ENCODE data around the gene CTNND2. TPM values are rescaled to one million over a fixed set of nuclear protein-coding genes. Genes with fewer than 3 reads are reported as not detected.

Gene CTNND2
- total and polyA plus RNA-seq, 3 donors from 2014 or later: 9.1 to 17.2 (median 11.3) TPM

DNA sequence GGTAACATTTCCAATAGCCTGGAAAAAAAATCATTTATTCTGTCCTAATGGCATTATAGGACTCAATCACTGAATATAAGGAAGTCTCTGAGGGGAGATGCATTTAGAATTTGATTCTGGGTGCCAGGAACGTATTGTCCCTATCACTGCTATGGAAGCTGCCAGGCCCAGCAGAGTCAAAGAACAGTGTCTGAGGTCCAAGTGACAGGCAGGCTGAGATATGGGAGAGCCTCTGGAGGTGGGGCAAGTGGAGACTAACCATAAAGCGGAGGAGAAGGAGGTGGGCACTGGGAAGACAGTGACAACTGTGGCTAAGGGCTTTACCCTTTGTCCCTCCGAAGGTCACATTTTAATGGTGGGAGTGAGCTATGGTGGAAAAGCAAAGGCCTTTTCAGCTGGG, 505.5 kb downstream of the CTNND2 start:
- no peaks in the 10 kb centered on the region for H3K27me3 ChIP-seq
- TF ChIP-seq POLR2A (IDR thresholded peaks at IDR 0.05): no peak
- TF ChIP-seq, protein P1, sequence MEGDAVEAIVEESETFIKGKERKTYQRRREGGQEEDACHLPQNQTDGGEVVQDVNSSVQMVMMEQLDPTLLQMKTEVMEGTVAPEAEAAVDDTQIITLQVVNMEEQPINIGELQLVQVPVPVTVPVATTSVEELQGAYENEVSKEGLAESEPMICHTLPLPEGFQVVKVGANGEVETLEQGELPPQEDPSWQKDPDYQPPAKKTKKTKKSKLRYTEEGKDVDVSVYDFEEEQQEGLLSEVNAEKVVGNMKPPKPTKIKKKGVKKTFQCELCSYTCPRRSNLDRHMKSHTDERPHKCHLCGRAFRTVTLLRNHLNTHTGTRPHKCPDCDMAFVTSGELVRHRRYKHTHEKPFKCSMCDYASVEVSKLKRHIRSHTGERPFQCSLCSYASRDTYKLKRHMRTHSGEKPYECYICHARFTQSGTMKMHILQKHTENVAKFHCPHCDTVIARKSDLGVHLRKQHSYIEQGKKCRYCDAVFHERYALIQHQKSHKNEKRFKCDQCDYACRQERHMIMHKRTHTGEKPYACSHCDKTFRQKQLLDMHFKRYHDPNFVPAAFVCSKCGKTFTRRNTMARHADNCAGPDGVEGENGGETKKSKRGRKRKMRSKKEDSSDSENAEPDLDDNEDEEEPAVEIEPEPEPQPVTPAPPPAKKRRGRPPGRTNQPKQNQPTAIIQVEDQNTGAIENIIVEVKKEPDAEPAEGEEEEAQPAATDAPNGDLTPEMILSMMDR (IDR thresholded peaks at IDR 0.05): no peak
- WGBS, 2 donors: 74 to 76% methylated on average over 3 of the region's 3 CpGs
- intact Hi-C loops (cut with DNase I; ENCODE audit: low total_unique reads): no loop called here
- no peak overlapping the region for H3K27ac ChIP-seq
- H3K9me3 ChIP-seq: no peaks in the 10 kb centered on the region
- H3K4me3 ChIP-seq: no peak overlapping the region
- no peaks in the 10 kb centered on the region for H3K4me1 ChIP-seq
- H3K36me3 ChIP-seq (ENCODE audit: low read depth, missing control alignments): no peaks in the 10 kb centered on the region
- DNase-seq: no peak

DNA sequence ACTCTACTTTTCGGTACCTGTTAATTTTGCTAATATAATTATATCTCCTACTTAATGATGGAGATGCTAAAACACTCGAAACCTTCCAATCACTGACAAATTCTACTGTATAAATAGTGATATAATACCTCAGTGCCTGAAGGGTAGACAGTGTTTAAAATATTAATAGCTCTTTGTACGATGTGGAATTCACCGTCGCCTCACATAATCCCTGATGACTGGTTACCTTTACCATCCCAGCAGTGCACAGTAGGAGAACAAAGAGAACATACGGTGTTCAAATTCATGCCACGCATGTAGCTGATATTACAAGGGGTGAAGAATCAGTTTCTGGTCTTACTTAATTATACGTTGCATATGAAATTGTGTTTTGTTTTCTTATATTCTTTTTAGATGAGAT, 506.7 kb downstream of the CTNND2 start:
- Histone ChIP-seq H3K36me3 (ENCODE audit: low read depth, missing control alignments) (no peaks in the 10 kb centered on the region), H3K9me3 (no peaks in the 10 kb centered on the region), H3K4me3 (no peak overlapping the region), H3K27ac (no peak overlapping the region), H3K4me1 (no peaks in the 10 kb centered on the region), H3K27me3 (no peaks in the 10 kb centered on the region)
- 94% methylated on average over 8 of the region's 8 CpGs for WGBS, 2 donors
- DNase-seq: no peak
- intact Hi-C loops (cut with DNase I; ENCODE audit: low total_unique reads): no loop called here
- TF ChIP-seq, protein P1 (IDR thresholded peaks at IDR 0.05): no peak
- no peak for TF ChIP-seq POLR2A (IDR thresholded peaks at IDR 0.05)

DNA sequence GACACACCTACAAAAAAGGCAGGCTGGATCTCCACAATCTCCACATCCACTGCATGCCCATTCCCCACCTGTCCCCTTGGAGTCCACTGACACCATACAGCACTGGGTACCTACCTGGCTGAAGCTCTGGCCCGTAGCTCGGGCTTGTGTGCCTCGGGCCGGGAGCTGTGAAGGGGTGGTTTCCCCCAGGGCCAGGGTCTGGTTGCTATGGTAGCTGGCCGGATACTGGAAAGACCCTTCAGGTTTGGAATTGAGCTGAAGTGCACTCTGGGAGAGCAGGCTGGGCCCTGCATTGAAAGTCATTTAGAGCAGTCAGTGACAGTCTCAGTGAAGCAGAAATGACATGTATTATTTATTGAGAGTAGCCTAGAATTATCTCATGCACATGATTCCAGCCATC, 507.3 kb downstream of the CTNND2 start:
- TF ChIP-seq, protein P1 (IDR thresholded peaks at IDR 0.05): no peak
- TF ChIP-seq POLR2A (IDR thresholded peaks at IDR 0.05): no peak
- no peaks in the 10 kb centered on the region for H3K9me3 ChIP-seq
- H3K4me3 ChIP-seq: no peak overlapping the region
- WGBS, 2 donors: 76 to 80% methylated on average over 5 of the region's 5 CpGs
- intact Hi-C loops (cut with DNase I; ENCODE audit: low total_unique reads): no loop called here
- H3K27me3 ChIP-seq: no peaks in the 10 kb centered on the region
- H3K36me3 ChIP-seq (ENCODE audit: low read depth, missing control alignments): no peaks in the 10 kb centered on the region
- no peaks in the 10 kb centered on the region for H3K4me1 ChIP-seq
- no peak overlapping the region for H3K27ac ChIP-seq
- DNase-seq: no peak

DNA sequence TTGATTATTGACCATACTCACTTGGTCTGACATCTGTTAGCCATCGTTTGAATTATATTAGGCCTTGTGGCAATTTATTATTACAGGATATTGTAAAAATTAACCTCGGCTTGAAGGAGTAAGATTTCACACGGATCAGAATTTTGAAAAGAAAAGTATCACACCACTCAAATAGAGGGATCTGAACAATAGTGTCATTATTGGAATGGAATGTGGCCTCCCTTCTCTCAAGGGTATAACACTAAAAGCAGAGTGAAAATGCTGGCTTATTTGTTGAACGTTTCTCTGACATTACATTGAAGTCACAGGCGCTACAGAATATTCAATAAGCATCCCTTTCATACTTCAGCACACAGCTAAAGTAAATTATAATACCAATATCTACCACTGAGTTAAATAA, 509.3 kb downstream of the CTNND2 start:
- 65 to 78% methylated on average over 5 of the region's 5 CpGs for WGBS, 2 donors
- intact Hi-C loops (cut with DNase I; ENCODE audit: low total_unique reads): no loop called here

DNA sequence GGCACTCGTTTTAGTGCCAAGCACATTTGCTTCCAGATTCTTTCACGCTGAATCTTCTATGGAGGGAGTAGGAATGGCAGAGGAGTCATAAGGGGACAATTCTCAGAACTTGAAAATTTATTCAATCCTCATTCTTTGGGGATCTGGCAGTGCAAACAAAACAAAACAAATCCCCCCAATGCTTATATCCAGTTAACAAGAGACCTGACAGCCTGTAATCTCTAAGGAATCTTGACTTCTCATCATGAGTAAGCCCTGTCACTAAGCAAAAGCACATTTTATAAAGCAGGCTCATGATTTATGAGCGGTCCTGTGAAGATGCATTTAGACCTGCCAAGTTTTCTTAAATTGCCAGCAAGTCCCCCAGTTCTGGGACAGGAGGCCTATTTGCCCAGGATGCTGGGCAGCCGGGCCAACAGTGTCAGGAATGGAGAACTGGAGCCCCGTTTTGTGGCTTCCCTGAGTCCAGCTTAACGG, 513.9 kb downstream of the CTNND2 start:
- intact Hi-C loops (cut with DNase I; ENCODE audit: low total_unique reads): no loop called here
- WGBS, 2 donors: 87 to 91% methylated on average over 6 of the region's 6 CpGs
- DNase-seq: no peak

More for the DNA sequence above, 509.3 kb downstream of the CTNND2 start:
- Histone ChIP-seq H3K36me3 (ENCODE audit: low read depth, missing control alignments) (no peaks in the 10 kb centered on the region), H3K4me3 (no peak overlapping the region), H3K4me1 (no peaks in the 10 kb centered on the region), H3K9me3 (no peaks in the 10 kb centered on the region), H3K27me3 (no peaks in the 10 kb centered on the region), H3K27ac (no peak overlapping the region)
- no peak for TF ChIP-seq POLR2A (IDR thresholded peaks at IDR 0.05)
- TF ChIP-seq, protein P1 (IDR thresholded peaks at IDR 0.05): no peak
- DNase-seq: no peak

More for the DNA sequence above, 513.9 kb downstream of the CTNND2 start:
- H3K36me3 ChIP-seq (ENCODE audit: low read depth, missing control alignments): no peaks in the 10 kb centered on the region
- TF ChIP-seq POLR2A (IDR thresholded peaks at IDR 0.05): no peak
- TF ChIP-seq, protein P1 (IDR thresholded peaks at IDR 0.05): no peak
- H3K27ac ChIP-seq: no peak overlapping the region
- H3K9me3 ChIP-seq: no peaks in the 10 kb centered on the region
- peaks cover 3% of the 10 kb centered on the region for H3K4me1 ChIP-seq
- no peaks in the 10 kb centered on the region for H3K27me3 ChIP-seq
- no peak overlapping the region for H3K4me3 ChIP-seq
